ENCODE data around the gene TPSAB1.

The TPSAB1 gene

GRCh38 chr16:1211451-1212268, 28.8 kb upstream of the TPSAB1 start:
- no peak for DNase-seq

- no peak for DNase-seq
Measured at GRCh38 chr16:1212616-1213194, 27.8 kb upstream of the TPSAB1 start.

GRCh38 chr16:1213231-1213630, 27.3 kb upstream of the TPSAB1 start:
- no peak for DNase-seq

DNA sequence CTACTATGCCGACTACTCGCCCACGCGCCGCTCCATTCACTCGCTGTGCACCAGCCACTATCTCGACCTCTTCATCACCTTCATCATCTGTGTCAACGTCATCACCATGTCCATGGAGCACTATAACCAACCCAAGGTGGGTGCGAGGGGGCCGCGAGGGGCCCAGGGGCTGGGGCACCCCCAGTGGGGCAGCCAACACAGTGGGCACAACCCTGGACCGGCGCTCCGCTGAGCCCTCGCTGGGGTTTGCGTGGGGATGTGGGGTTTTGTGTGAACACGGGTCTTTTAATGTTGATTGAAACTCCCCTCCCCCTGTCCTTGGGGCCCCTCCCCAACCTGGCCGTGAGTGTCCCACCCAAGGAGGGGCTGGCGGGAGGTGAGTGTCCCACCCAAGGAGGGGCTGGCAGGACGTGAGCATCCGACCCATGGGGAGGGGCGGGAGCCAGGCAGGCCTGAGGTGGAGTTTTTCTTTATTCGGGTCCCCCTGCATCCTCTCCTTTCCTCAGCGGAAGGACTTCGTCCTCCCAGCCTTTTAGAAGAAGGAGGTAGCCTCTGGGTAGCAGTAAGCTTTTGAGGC, 26.6 kb upstream of the TPSAB1 start:
- no peak for DNase-seq

DNA sequence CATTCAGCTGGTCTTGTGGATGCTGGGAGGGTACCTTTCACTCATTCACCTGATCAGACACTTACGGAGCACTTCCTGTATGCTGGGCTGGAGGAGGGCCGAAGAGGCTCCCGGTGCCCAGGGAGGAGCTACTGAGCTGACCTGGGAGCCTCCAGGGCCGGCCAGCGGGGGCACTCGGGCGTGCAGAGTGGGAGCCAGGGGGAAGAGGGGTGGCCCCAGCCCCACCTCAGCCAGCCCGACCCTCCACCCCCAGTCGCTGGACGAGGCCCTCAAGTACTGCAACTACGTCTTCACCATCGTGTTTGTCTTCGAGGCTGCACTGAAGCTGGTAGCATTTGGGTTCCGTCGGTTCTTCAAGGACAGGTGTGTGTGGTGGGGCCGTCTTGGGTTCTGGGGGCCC, 25.8 kb upstream of the TPSAB1 start:
- DNase-seq: no peak

DNA sequence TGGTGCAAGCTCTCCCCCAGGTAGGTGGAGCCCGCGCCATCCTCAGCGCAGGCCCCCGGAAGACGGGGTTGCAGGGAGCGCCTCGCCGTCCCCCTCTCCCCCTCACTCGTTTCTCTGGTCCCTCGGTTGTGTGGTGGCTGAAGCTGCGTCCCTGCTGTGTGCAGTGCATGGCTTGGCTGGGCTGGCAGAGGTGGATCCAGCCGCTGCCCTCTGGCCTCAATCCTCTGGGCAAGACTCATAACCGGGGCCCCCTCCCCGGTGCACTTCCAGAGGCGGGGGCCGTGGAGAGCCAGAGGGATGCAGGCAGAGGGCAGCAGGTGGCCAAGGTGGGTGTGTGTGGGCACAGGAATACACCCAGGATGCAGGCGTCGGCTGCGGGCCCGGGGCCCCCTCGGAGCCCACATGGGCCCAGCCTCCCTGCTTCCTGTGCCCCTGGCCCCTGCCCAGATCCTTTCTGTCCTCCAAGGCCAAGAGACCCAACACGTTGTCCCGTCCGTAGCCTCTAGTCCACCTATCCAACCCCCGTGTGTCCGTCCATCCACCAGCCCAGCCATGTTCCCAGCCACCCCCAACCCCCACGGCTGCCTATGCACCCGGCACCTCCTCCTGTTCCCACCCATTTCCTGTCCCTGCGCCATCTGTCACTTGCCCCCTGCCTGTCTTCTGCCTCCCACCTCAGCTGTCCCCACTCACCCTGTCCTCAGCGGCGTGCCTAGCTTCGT, 24.8 kb upstream of the TPSAB1 start:
- DNase-seq: no peak

DNA sequence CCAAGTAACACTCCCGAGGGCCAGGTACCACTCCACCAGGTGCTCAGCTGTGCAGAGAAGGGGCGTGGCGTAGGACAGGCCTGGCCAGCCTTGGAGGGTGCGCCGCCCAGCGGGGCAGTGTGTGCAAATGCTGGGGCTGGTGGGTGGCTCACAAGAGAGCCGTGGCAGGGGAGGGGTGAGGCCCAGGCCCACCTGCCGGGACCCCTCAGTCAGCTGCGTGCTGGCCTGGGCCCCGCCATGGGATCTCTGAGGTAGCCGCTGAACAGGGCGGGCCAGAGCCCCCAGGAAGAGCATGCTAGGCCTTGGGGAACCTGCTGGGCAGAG, 24.2 kb upstream of the TPSAB1 start:
- no peak for DNase-seq

- DNase-seq: no peak
Measured at GRCh38 chr16:1216681-1217400, 23.7 kb upstream of the TPSAB1 start.

- no peak for DNase-seq
Measured at GRCh38 chr16:1217526-1217925, 23.0 kb upstream of the TPSAB1 start.

GRCh38 chr16:1218061-1218929, 22.2 kb upstream of the TPSAB1 start:
- no peak for DNase-seq

GRCh38 chr16:1218930-1219611, 21.4 kb upstream of the TPSAB1 start:
- DNase-seq: no peak

DNA sequence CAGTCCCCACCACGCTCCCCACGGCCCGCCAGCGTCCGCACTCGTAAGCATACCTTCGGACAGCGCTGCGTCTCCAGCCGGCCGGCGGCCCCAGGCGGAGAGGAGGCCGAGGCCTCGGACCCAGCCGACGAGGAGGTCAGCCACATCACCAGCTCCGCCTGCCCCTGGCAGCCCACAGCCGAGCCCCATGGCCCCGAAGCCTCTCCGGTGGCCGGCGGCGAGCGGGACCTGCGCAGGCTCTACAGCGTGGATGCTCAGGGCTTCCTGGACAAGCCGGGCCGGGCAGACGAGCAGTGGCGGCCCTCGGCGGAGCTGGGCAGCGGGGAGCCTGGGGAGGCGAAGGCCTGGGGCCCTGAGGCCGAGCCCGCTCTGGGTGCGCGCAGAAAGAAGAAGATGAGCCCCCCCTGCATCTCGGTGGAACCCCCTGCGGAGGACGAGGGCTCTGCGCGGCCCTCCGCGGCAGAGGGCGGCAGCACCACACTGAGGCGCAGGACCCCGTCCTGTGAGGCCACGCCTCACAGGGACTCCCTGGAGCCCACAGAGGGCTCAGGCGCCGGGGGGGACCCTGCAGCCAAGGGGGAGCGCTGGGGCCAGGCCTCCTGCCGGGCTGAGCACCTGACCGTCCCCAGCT, 20.3 kb upstream of the TPSAB1 start:
- DNase-seq: no peak

- DNase-seq: no peak
Measured at GRCh38 chr16:1220841-1221627, 19.5 kb upstream of the TPSAB1 start.

DNA sequence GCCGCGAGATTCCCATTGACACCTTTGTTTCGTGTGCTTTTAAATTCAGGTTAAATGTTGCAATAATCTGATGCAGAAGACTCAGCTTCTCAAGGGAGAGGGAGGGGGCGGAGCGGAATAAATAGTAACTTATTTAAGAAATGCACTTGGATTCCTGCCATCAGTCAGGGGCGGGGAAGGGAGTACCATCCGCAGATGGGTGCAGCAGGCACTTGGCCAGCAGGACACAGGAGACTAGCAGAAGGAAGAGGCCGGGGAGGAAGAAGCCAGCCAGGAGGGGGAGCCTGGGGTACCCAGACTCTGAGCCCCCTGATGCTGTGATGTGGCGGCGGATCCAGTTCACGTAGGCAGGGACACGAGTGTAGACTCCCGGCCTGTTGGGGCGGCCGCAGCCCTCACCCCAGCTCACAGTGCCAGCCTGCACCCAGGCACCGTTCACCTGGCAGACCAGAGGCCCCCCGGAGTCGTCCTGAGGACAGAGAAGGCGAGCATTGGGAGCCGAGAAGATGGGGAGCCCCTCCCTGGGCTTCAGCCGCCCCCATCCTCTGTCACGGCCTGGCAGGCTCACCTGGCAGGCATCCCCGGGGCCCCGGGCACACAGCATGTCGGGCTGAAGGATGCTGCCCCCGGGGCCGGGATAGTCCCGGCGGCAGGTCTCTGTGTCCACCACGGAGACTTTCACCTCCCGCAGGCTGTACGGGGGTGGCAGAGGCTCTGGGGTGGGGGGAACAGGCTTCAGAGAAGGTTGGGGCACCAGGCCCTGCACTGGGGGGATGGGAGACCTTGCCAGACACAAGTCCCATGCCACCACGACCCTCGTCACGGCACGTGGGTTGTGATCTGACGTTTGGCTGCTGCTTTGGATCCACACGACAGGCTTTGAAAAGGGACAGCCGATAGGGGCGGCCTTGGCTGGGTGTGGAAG, 18.6 kb upstream of the TPSAB1 start:
- DNase-seq: no peak

DNA sequence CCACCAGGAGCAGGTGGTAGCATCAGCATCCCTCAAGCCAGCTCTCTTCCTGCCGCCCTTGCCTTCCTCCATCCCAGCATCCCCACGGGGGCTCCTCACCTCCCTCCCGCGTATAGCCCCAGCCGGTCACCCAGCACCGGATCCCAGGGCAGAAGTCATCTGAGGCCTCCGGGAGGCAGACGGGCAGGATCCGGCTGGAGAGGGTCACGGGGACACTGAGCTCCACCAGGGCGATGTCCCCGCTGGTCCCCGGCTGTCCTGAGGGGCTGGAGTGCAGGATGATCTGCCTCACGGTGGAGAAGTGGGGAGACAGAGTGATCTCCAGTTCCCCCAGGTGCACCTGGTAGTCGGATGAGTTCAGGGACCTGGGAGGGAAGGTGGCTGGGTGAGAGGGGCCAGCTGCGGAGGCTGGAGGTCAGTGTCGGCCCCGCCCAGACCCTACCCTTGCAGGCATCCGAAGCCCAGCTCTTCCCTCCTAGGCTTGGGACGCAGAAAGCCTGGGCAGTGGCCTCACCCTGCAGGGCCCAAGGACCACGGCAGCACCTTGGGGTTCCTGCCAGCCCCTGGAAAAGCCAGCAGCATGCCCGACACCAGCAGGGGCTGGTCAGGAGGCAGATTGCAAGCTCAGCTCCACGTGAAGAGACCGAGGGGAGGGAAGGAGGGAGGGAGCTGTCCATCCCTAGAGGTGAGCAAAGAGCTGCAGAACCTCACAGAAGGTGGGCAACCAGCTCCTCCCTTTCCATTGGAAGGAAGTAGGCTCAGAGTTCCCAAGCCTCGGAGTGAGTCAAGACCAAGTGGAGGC, 17.8 kb upstream of the TPSAB1 start:
- no peak for DNase-seq

DNA sequence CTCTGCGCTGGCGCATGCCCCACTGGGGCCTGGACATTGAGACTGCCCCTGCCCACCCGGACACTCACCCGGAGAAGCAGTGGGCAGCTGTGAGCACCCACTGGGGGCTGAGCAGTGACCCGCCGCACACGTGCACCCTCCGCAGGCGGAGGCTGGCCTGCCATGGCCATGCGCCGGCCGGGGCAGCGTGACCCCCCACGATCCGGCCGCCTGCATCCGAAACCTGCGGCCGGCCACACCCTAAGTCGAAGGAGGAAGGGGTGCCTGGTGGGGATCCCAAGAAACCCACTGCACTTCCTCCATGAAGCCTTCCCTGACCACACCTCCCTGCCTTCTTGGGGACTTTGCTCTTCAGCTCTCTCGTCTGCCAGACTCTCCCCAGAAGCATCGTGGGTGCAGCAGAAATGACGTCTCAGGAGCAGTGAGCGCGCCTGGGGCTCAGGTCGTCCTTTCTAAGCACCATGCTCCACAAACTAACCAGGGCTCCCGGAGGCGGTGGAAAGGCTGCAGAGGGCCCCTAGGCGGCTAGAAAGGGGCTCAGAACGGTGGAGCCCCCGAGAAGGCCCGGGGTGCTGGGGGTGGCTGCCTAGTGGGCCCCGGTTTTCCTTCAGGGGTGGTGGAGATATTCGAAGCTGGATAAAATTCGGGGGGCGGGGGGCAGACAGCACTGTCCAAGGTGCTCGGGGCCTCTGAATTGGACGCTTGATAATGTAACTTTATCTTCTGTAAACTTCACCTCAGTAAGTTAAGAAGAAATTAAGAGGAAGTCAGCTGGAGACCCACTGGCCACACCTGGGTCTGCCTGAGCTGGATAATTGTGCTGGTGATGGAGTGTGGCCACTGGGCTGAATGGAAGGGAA, 16.9 kb upstream of the TPSAB1 start:
- DNase-seq: no peak

GRCh38 chr16:1224558-1224957, 15.9 kb upstream of the TPSAB1 start:
- DNase-seq: no peak

All from fibroblast of skin of right quadriceps (primary cell).